Chondrocyte (in vitro differentiated cells): ENCODE results near the gene THEM5. TPM values are rescaled to one million over a fixed set of nuclear protein-coding genes. Genes with fewer than 3 reads are reported as not detected.
"Not testable (repeated sequence)": the region's sequence is repeated elsewhere in the genome, so short reads cannot be mapped to it uniquely, and the experiment has no call there.

Experiments used
- DNase-seq: peaks from one replicate; pipeline ENCODE4 v3.0.0; 2021; ENCODE audit warnings: mixed read lengths, low spot score
- H3K27ac Mint-ChIP-seq: one replicate; pipeline ENCODE4 v1.8.0; 2021; ENCODE audit warnings: mild to moderate bottlenecking, moderate library complexity, mixed read lengths; ENCODE audit not compliant: unreplicated experiment
- H3K27me3 Mint-ChIP-seq: 2 replicates; pipeline ENCODE4 v1.8.0; 2021; ENCODE audit warnings: low read depth, mixed read lengths
- H3K36me3 Mint-ChIP-seq: 2 replicates; pipeline ENCODE4 v1.8.0; 2021; ENCODE audit warnings: low read depth, mixed read lengths
- H3K4me1 Mint-ChIP-seq: 2 replicates; pipeline ENCODE4 v1.8.0; 2021; ENCODE audit warnings: low read depth, mild to moderate bottlenecking, mixed read lengths
- H3K4me3 Mint-ChIP-seq: one replicate; pipeline ENCODE4 v1.8.0; 2021; ENCODE audit warnings: mild to moderate bottlenecking, moderate library complexity, mixed read lengths; ENCODE audit not compliant: unreplicated experiment
- H3K9me3 Mint-ChIP-seq: 2 replicates; pipeline ENCODE4 v1.8.0; 2021; ENCODE audit warnings: low read depth, mixed read lengths
- long read RNA-seq: library from polyadenylated mRNA; stranded (forward); transcript quantifications from one replicate; pipeline ENCODE4 v2.0.0, GENCODE V29; 2021
- total RNA-seq: library from RNA; stranded (reverse); gene quantifications from 3 replicates; pipeline ENCODE4 v1.2.1, GENCODE V29; 2021
- TF ChIP-seq, protein P1 (sequence below): fragments of 200-600 bp; sonication (generic); IDR thresholded peaks from 2 replicates; pipeline ENCODE4 v1.5.0; 2021; ENCODE audit warnings: antibody characterized with exemption, mild to moderate bottlenecking, moderate library complexity

The THEM5 gene, protein sequence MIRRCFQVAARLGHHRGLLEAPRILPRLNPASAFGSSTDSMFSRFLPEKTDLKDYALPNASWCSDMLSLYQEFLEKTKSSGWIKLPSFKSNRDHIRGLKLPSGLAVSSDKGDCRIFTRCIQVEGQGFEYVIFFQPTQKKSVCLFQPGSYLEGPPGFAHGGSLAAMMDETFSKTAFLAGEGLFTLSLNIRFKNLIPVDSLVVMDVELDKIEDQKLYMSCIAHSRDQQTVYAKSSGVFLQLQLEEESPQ
- not detected in 3 replicates for total RNA-seq
- long read RNA-seq: 0 reads

DNA sequence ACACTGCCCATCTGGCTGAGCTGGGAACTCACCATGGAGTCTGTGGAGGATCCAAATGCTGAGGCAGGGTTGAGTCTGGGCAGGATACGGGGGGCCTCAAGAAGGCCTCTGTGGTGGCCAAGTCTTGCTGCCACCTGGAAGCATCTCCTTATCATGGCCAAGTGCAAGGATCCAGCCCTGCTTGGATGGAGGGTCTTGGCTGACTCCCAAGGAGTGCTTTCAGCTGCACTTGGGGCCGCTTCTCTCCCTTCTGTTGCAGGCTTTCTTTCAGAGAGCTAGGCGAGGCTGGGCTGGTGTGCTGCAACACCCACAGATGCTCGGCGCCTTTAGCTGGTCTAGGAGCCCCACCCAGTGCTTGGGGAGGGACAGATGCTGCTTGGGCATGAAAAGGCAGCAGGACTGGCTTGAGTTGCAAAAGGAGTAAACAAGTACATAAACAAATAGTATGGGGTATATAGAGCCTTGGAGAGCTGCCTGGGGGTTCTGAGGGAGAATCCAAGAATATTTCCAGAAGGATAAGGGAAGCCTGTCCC lies at the start of gene THEM5:
Gene THEM5, minus strand, starts transcription at position 302 of the 533 bp plus-strand sequence. Its CDS starts 147 bp downstream, at position 155.
- Mint-ChIP-seq H3K9me3 (no peaks in the 10 kb centered on the region), H3K27me3 (peaks cover 16% of the 10 kb centered on the region), H3K36me3 (no peaks in the 10 kb centered on the region), H3K4me1 (peaks cover 11% of the 10 kb centered on the region), H3K27ac (no peak within 1 kb of the TSS), H3K4me3 (no peak within 1 kb of the TSS)
- TF ChIP-seq, protein P1, sequence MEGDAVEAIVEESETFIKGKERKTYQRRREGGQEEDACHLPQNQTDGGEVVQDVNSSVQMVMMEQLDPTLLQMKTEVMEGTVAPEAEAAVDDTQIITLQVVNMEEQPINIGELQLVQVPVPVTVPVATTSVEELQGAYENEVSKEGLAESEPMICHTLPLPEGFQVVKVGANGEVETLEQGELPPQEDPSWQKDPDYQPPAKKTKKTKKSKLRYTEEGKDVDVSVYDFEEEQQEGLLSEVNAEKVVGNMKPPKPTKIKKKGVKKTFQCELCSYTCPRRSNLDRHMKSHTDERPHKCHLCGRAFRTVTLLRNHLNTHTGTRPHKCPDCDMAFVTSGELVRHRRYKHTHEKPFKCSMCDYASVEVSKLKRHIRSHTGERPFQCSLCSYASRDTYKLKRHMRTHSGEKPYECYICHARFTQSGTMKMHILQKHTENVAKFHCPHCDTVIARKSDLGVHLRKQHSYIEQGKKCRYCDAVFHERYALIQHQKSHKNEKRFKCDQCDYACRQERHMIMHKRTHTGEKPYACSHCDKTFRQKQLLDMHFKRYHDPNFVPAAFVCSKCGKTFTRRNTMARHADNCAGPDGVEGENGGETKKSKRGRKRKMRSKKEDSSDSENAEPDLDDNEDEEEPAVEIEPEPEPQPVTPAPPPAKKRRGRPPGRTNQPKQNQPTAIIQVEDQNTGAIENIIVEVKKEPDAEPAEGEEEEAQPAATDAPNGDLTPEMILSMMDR: no peak
- no peak for DNase-seq

DNA sequence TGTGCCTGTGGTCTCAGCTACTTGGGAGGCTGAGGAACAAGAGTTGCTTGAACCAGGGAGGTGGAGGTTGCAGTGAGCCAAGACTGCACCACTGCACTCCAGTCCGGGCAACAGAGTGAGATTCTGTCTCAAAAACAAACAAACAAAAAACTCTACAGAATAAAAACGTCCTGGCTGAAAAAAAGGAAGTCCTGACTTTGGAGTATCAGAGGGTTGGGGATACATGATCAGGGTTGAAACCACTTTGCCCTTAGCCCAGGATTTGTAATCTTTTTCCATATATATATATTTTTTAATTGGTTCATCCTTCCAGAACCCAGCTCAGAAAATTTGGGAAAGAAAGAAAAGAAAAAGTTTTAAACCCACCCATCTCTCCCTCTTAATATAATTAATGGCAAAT lies 49.3 kb upstream of the THEM5 start:
- no peak for DNase-seq
- Mint-ChIP-seq H3K4me3 (no peak overlapping the region), H3K27ac (no peak overlapping the region), H3K9me3 (peaks cover 31% of the 10 kb centered on the region), H3K4me1 (peaks cover 10% of the 10 kb centered on the region), H3K36me3 (peaks cover 21% of the 10 kb centered on the region), H3K27me3 (no peaks in the 10 kb centered on the region)
- TF ChIP-seq, protein P1: no peak

DNA sequence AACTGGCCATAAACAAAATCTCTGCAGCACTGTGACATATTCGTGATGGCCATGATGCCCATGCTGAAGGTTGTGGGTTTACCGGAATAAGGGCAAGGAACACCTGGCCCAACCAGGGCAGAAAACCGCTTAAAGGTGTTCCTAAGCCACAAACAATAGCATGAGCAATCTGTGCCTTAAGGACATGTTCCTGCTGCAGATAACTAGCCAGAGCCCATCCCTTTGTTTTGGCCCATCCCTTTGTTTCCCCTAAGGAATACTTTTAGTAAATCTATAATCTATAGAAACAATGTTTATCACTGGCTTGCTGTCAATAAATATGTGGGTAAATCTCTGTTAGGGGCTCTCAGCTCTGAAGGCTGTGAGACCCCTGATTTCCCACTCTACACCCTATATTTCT lies 47.3 kb upstream of the THEM5 start:
- H3K4me1 Mint-ChIP-seq: peaks cover 10% of the 10 kb centered on the region
- not testable (repeated sequence) for H3K4me3 Mint-ChIP-seq, DNase-seq, H3K27me3 Mint-ChIP-seq, H3K27ac Mint-ChIP-seq
- peaks cover 25% of the 10 kb centered on the region for H3K9me3 Mint-ChIP-seq
- peaks cover 17% of the 10 kb centered on the region for H3K36me3 Mint-ChIP-seq

DNA sequence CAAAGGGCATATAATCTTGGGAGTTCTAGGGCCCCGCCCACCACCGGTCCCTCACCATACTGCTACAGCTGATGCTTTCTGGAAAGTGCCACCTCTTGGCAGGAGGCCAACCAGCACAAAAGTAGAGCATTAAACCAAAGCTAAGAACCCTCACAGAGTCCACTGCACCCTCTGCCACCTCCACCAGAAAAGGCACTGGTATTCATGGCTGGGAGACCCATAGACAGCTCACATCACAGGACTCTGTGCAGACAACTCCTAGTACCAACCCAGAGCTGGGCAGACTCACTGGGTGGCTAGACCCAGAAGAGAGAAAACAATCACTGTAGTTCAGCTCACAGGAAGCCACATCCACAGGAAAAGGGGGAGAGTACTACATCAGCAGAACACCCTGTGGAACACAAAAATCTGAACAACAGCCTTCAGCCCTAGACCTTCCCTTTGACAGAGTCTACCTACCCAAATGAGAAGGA lies 45.0 kb upstream of the THEM5 start:
- H3K9me3 Mint-ChIP-seq: peaks cover 25% of the 10 kb centered on the region
- H3K4me1 Mint-ChIP-seq: no peaks in the 10 kb centered on the region
- H3K27ac Mint-ChIP-seq: no peak overlapping the region
- H3K4me3 Mint-ChIP-seq: no peak overlapping the region
- peaks cover 13% of the 10 kb centered on the region for H3K36me3 Mint-ChIP-seq
- DNase-seq: no peak
- TF ChIP-seq, protein P1: no peak
- no peaks in the 10 kb centered on the region for H3K27me3 Mint-ChIP-seq

DNA sequence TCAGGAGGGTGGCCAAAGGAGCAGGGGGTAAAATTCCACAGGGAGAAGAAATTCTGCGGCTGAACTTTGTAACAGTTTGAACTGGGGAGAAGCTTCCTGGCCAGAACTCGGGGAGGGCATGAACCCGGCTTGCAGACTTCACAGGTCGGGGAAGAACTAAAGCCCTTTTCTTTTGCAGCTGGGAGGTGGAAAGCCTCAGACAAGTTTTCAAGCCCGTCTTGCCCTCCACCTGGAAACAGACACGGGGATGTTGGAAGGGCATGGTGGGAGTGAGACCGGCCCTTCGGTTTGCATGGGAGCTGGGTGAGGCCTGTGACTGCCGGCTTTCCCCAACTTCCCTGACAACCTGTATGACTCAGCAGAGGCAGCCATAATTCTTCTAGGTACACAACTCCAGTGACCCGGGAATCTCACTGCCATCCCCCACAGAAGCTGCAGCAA lies 44.5 kb upstream of the THEM5 start:
- no peaks in the 10 kb centered on the region for H3K4me1 Mint-ChIP-seq

More for the DNA sequence above, 44.5 kb upstream of the THEM5 start:
- TF ChIP-seq, protein P1: no peak
- no peak for DNase-seq
- no peaks in the 10 kb centered on the region for H3K27me3 Mint-ChIP-seq
- peaks cover 25% of the 10 kb centered on the region for H3K9me3 Mint-ChIP-seq
- H3K36me3 Mint-ChIP-seq: peaks cover 17% of the 10 kb centered on the region
- H3K27ac Mint-ChIP-seq: no peak overlapping the region
- no peak overlapping the region for H3K4me3 Mint-ChIP-seq
